ENCODE results near the gene TMOD1. TPM values are rescaled to one million over a fixed set of nuclear protein-coding genes. Genes with fewer than 3 reads are reported as not detected.
A peak's percentile ranks its signal among the peaks of the same experiment; 100 is the strongest.
"Not testable (repeated sequence)": the region's sequence is repeated elsewhere in the genome, so short reads cannot be mapped to it uniquely, and the experiment has no call there.

Gene TMOD1
- total RNA-seq, 2 experiments from 2014 or later, result 0.35 to 0.45 TPM

DNA sequence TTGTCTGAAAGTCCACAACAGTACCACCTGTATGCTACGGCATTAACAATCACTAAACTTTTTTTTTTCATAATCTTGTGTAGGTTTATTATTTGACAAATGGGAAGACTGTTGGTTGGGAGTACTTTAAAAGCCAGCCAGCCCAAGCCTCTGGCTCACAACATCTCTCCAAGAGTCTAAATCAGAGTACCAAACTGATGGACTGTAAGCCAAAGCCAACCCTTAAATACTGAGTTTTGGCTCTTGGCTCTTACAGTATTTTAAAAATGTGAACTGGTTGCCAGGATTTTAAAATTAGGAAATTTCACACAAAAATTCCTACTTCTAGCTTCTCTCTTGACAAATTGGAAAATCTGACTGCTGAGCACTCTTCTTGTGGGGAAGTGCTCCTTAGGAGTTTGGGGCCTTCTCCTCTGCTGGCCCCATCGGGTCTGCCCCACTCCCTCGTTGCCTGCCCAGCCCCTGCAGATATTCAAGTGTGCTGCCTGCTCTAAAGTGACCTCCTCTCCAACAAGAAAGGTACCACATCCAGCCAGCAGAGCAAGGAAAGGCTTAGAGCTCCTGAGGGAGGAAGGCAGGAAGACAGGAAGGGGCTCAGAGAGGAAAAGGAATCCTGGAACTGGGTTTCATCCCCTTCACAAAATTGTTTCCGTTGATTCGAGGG lies 21.8 kb upstream of the TMOD1 start:
- Mint-ChIP-seq H3K4me3 (no peak overlapping the region), H3K36me3 (ENCODE audit: low read depth) (peaks cover 35% of the 10 kb centered on the region), H3K27ac (no peak overlapping the region), H3K4me1 (no peaks in the 10 kb centered on the region), H3K9me3 (no peaks in the 10 kb centered on the region), H3K27me3 (no peaks in the 10 kb centered on the region)
- ChIA-PET CTCF (interaction anchor here (0.6 kb wide), 1 partner anchor 74 kb away, joined by 3 read pairs; no protein-coding TSS in a partner anchor), POLR2A (no interaction called here)
- DNase-seq, result no peak

DNA sequence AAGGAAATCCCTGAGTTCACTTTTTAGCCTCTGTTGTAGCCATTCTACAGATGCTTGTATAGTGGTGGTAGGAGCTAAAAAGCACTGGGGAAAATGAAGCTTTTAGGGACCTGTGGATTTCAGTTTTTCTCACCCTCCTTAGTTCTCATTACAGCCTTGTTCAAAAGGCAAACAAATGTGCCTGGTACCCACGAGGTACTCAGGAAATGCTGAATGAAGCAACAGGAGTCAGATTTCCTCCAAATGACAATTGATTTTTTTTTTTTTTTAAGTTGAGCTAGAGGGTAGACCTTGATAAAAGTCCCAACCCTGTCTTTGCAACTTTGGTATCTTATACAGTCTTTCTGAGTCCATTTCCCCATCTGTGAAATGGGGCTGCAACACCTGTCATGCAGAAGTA lies 21.3 kb upstream of the TMOD1 start:
- no peaks in the 10 kb centered on the region for H3K27me3 Mint-ChIP-seq
- no peak overlapping the region for H3K4me3 Mint-ChIP-seq
- POLR2A ChIA-PET, result no interaction called here
- H3K27ac Mint-ChIP-seq, result no peak overlapping the region
- CTCF ChIA-PET, result interaction anchor here (0.6 to 1.3 kb wide), 2 partner anchors 10 to 73 kb away, joined by 3 read pairs; no protein-coding TSS in a partner anchor
- no peaks in the 10 kb centered on the region for H3K4me1 Mint-ChIP-seq
- peaks cover 33% of the 10 kb centered on the region for H3K36me3 Mint-ChIP-seq (ENCODE audit: low read depth)
- no peak for DNase-seq
- H3K9me3 Mint-ChIP-seq, result no peaks in the 10 kb centered on the region

DNA sequence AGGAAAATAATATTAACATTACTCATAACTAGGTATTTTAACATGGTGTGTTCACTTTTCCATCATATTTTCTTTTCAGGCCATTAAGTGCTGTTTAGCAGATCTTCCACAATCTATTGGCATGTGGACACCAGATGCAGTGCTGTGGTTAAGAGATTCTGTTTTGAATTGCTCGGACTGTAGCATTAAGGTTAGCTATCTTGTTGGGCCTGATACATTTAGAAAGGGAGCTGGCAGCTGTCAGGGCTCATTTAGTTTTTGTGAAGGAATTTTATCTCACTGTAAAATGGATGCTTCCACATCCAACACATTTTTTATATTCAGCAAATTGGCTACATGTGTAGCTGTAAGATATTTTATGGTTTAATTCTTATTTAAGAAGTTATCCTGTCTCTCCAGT lies 20.7 kb upstream of the TMOD1 start:
- H3K36me3 Mint-ChIP-seq (ENCODE audit: low read depth), result peaks cover 36% of the 10 kb centered on the region
- no peak for DNase-seq
- H3K9me3 Mint-ChIP-seq, result no peaks in the 10 kb centered on the region
- no peak overlapping the region for H3K27ac Mint-ChIP-seq
- ChIA-PET CTCF (interaction anchor here (1.3 kb wide), 1 partner anchor 11 kb away, joined by 3 read pairs; no protein-coding TSS in a partner anchor), POLR2A (no interaction called here)
- no peak overlapping the region for H3K4me3 Mint-ChIP-seq
- no peaks in the 10 kb centered on the region for H3K4me1 Mint-ChIP-seq
- no peaks in the 10 kb centered on the region for H3K27me3 Mint-ChIP-seq

DNA sequence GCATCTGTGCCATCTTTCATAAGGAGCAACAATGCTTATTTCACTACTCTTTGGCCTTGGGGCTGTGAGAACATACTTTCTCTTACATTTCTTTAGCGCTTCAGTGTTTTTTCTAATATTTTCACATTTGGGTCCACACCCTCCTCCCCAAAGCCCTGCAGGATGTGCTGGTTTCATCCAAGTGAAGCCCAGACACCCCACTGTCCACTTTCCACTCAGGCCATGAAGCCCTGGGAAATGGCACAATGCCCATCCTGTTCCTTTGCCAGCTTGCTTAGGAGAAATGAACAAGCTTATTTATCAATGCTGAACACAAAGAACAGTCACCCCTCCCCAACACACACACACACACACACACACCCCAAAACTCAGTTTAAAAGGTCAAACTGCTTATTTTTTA lies 17.3 kb upstream of the TMOD1 start:
- DNase-seq, result no peak
- POLR2A ChIA-PET, result no interaction called here
- CTCF ChIA-PET, result interaction anchor here (1.3 kb wide), 1 partner anchor 131 kb away, joined by 3 read pairs; no protein-coding TSS in a partner anchor
- Mint-ChIP-seq H3K4me3 (no peak overlapping the region), H3K36me3 (ENCODE audit: low read depth) (peaks cover 52% of the 10 kb centered on the region), H3K9me3 (peaks cover 3% of the 10 kb centered on the region), H3K27me3 (no peaks in the 10 kb centered on the region), H3K27ac (no peak overlapping the region), H3K4me1 (no peaks in the 10 kb centered on the region)

DNA sequence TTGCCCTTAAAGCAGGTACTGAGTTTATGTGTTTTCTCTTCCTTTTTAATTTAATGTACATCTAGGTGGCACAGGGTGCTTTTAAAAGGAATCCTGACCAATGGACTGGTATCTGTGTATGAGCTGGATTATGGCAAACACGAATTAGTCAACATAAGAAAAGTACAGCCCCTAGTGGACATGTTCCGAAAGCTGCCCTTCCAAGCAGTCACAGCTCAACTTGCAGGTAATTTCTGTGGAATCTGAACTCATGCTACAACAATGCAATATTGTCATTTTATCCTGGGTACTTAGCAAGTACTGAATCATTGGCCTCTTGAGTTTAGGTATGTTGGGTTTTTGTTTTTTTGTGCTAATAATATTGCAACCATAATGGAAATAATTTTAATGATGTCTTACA lies 14.4 kb upstream of the TMOD1 start:
- Mint-ChIP-seq H3K4me3 (no peak overlapping the region), H3K36me3 (ENCODE audit: low read depth) (peaks cover 64% of the 10 kb centered on the region), H3K27me3 (no peaks in the 10 kb centered on the region), H3K4me1 (peaks cover 4% of the 10 kb centered on the region), H3K9me3 (peaks cover 6% of the 10 kb centered on the region), H3K27ac (no peak overlapping the region)
- ChIA-PET CTCF (no interaction called here), POLR2A (no interaction called here)
- no peak for DNase-seq

GRCh38 chr9:97487861-97488260 lies 13.6 kb upstream of the TMOD1 start:
- H3K36me3 Mint-ChIP-seq (ENCODE audit: low read depth), result peaks cover 57% of the 10 kb centered on the region
- H3K4me1 Mint-ChIP-seq, result peaks cover 4% of the 10 kb centered on the region
- H3K27ac Mint-ChIP-seq, result no peak overlapping the region
- no peak for DNase-seq
- POLR2A ChIA-PET, result no interaction called here
- CTCF ChIA-PET, result interaction anchor here (1.1 to 1.4 kb wide), 2 partner anchors 11 to 15 kb away, joined by 3 read pairs; no protein-coding TSS in a partner anchor
- H3K4me3 Mint-ChIP-seq, result no peak overlapping the region
- peaks cover 6% of the 10 kb centered on the region for H3K9me3 Mint-ChIP-seq
- no peaks in the 10 kb centered on the region for H3K27me3 Mint-ChIP-seq

GRCh38 chr9:97491216-97491999 lies 10.1 kb upstream of the TMOD1 start:
- Mint-ChIP-seq H3K9me3 (peaks cover 6% of the 10 kb centered on the region), H3K4me1 (peaks cover 4% of the 10 kb centered on the region), H3K27ac (no peak overlapping the region), H3K36me3 (ENCODE audit: low read depth) (peaks cover 56% of the 10 kb centered on the region), H3K27me3 (no peaks in the 10 kb centered on the region), H3K4me3 (no peak overlapping the region)
- ChIA-PET CTCF (interaction anchor here (1.1 kb wide), 1 partner anchor 107 kb away, joined by 3 read pairs; no protein-coding TSS in a partner anchor), POLR2A (no interaction called here)
- no peak for DNase-seq

- H3K9me3 Mint-ChIP-seq, POLR2A ChIA-PET, H3K27ac Mint-ChIP-seq, DNase-seq, H3K4me3 Mint-ChIP-seq: not testable (repeated sequence)
- Mint-ChIP-seq H3K27me3 (peaks cover 29% of the 10 kb centered on the region), H3K36me3 (ENCODE audit: low read depth) (peaks cover 20% of the 10 kb centered on the region), H3K4me1 (peaks cover 12% of the 10 kb centered on the region)
- CTCF ChIA-PET, result interaction anchor here (0.8 to 1.7 kb wide), 4 partner anchors 13 to 101 kb away, joined by 3 to 6 read pairs (median 4); no protein-coding TSS in a partner anchor
Measured at GRCh38 chr9:97497558-97498375, 3.7 kb upstream of the TMOD1 start.

GRCh38 chr9:97498846-97499245 lies 2.6 kb upstream of the TMOD1 start:
- H3K4me3 Mint-ChIP-seq, H3K9me3 Mint-ChIP-seq, H3K27ac Mint-ChIP-seq, DNase-seq, POLR2A ChIA-PET: not testable (repeated sequence)
- Mint-ChIP-seq H3K36me3 (ENCODE audit: low read depth) (peaks cover 16% of the 10 kb centered on the region), H3K27me3 (peaks cover 40% of the 10 kb centered on the region), H3K4me1 (peaks cover 19% of the 10 kb centered on the region)
- CTCF ChIA-PET, result interaction anchor here (1.3 kb wide), 1 partner anchor 11 kb away, joined by 3 read pairs; no protein-coding TSS in a partner anchor

- ChIA-PET CTCF (interaction anchor here (0.7 to 2.5 kb wide), 4 partner anchors 11 to 112 kb away, joined by 3 to 11 read pairs (median 6); no protein-coding TSS in a partner anchor), POLR2A (no interaction called here)
- Mint-ChIP-seq H3K4me3 (peak overlapping the region; percentile 20), H3K27me3 (peaks cover 53% of the 10 kb centered on the region), H3K27ac (no peak overlapping the region), H3K36me3 (ENCODE audit: low read depth) (peaks cover 16% of the 10 kb centered on the region), H3K9me3 (no peaks in the 10 kb centered on the region), H3K4me1 (peaks cover 19% of the 10 kb centered on the region)
- no peak for DNase-seq
Measured at GRCh38 chr9:97500263-97500662, 1.2 kb upstream of the TMOD1 start.

- peak overlapping the region; percentile 65 for H3K4me3 Mint-ChIP-seq
- H3K36me3 Mint-ChIP-seq (ENCODE audit: low read depth), result peaks cover 13% of the 10 kb centered on the region
- H3K27ac Mint-ChIP-seq, result no peak overlapping the region
- peaks cover 53% of the 10 kb centered on the region for H3K27me3 Mint-ChIP-seq
- no peaks in the 10 kb centered on the region for H3K9me3 Mint-ChIP-seq
- CTCF ChIA-PET, result interaction anchor here (0.7 to 2.5 kb wide), 6 partner anchors 10 to 204 kb away, joined by 3 to 11 read pairs (median 4); no protein-coding TSS in a partner anchor
- peaks cover 19% of the 10 kb centered on the region for H3K4me1 Mint-ChIP-seq
- DNase-seq, result no peak
- POLR2A ChIA-PET, result interaction anchor here (0.6 kb wide), 1 partner anchor 10 kb away, joined by 3 read pairs; no protein-coding TSS in a partner anchor
Measured at GRCh38 chr9:97500765-97501176, 695 bp upstream of the TMOD1 start.

- DNase-seq, result no peak
- POLR2A ChIA-PET, result no interaction called here
- Mint-ChIP-seq H3K27ac (no peak overlapping the region), H3K4me1 (peaks cover 19% of the 10 kb centered on the region), H3K27me3 (peaks cover 53% of the 10 kb centered on the region), H3K36me3 (ENCODE audit: low read depth) (peaks cover 4% of the 10 kb centered on the region), H3K4me3 (peak overlapping the region; percentile 58), H3K9me3 (no peaks in the 10 kb centered on the region)
- CTCF ChIA-PET, result interaction anchor here (1.1 to 2.5 kb wide), 7 partner anchors 9 to 96 kb away, joined by 3 to 11 read pairs (median 3); no protein-coding TSS in a partner anchor
Measured at GRCh38 chr9:97501972-97502221, 431 bp downstream of the TMOD1 start.

Measured in activated CD4-positive, alpha-beta T cell treated with anti-CD3 and anti-CD28 coated beads, Interleukin-2, amount 10 ng/mL, durations not matched to agents 7 days and 5 days (primary cell).